ENCODE measurements around the gene SLC25A40.

- TF ChIP-seq POLR2A (IDR thresholded peaks at IDR 0.05) = no peak
- TF ChIP-seq, protein P1, sequence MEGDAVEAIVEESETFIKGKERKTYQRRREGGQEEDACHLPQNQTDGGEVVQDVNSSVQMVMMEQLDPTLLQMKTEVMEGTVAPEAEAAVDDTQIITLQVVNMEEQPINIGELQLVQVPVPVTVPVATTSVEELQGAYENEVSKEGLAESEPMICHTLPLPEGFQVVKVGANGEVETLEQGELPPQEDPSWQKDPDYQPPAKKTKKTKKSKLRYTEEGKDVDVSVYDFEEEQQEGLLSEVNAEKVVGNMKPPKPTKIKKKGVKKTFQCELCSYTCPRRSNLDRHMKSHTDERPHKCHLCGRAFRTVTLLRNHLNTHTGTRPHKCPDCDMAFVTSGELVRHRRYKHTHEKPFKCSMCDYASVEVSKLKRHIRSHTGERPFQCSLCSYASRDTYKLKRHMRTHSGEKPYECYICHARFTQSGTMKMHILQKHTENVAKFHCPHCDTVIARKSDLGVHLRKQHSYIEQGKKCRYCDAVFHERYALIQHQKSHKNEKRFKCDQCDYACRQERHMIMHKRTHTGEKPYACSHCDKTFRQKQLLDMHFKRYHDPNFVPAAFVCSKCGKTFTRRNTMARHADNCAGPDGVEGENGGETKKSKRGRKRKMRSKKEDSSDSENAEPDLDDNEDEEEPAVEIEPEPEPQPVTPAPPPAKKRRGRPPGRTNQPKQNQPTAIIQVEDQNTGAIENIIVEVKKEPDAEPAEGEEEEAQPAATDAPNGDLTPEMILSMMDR (IDR thresholded peaks at IDR 0.05) = no peak
These were observed 1.3 kb upstream of the SLC25A40 start for GRCh38 chr7:87877366-87878040.
